Endothelial cell of umbilical vein (primary cell): Measurements from ENCODE around the gene CASKIN2. TPM values are rescaled to one million over a fixed set of nuclear protein-coding genes. Genes with fewer than 3 reads are reported as not detected.
"Not testable (repeated sequence)": the region's sequence is repeated elsewhere in the genome, so short reads cannot be mapped to it uniquely, and the experiment has no call there.

Experiments
- BruUV-seq: library from RNA; stranded (reverse); fragments of 400-500 nt; replicated peaks from 2 replicates; lab custom pipeline; 2021; lab: Mats Ljungman, UMichigan
- CTCF ChIA-PET: fragments of 300-600, 350-600 bp; sonication (Branson Sonifier 250); formaldehyde crosslinking; loops from one replicate; lab custom pipeline; 2021; ENCODE audit warnings: antibody characterized with exemption, inconsistent platforms; lab: Charles Lee
- POLR2A ChIA-PET: fragments of 300-600, 350-600 bp; sonication (Branson Sonifier 250); formaldehyde crosslinking; loops from one replicate; lab custom pipeline; 2021; ENCODE audit warnings: antibody characterized with exemption, inconsistent platforms; lab: Charles Lee
- DNase-seq: peaks from one replicate; pipeline ENCODE4 v3.0.0-alpha.2; 2011; ENCODE audit warnings: low read depth, low spot score
- FAIRE-seq: peaks from 2 replicates; lab custom pipeline; 2011; peaks lifted over from hg19 to GRCh38; lab: Jason Lieb, UNC
- H2AFZ ChIP-seq: 2 replicates; pipeline ENCODE4 v1.6.0; 2012; ENCODE audit warnings: low read depth, low read length, control low read depth, inconsistent platforms
- H3K27ac ChIP-seq: 2 replicates; pipeline ENCODE4 v1.5.1; 2011; ENCODE audit warnings: low read depth, mild to moderate bottlenecking, control low read depth, low read length, moderate library complexity; ENCODE audit not compliant: insufficient read depth
- H3K27me3 ChIP-seq, 2 experiments: 2 replicates each; pipeline versions ENCODE4 v1.6.0 to v1.6.1; 2011; ENCODE audit warnings: low read length in 2 of 2, mixed read lengths in 1 of 2; ENCODE audit not compliant: control insufficient read depth in 2 of 2, insufficient read depth in 2 of 2
- H3K36me3 ChIP-seq, 2 experiments: 2 replicates in 1 of 2; 3 replicates in 1 of 2; pipeline ENCODE4 v1.5.1; 2011; ENCODE audit warnings: low read length in 2 of 2, mild to moderate bottlenecking in 1 of 2, moderate library complexity in 1 of 2; ENCODE audit not compliant: control insufficient read depth in 2 of 2, insufficient read depth in 2 of 2; ENCODE audit errors: extremely low read depth in 1 of 2
- H3K4me1 ChIP-seq: 3 replicates; pipeline ENCODE4 v1.5.1; 2011; ENCODE audit warnings: mild to moderate bottlenecking, low read length; ENCODE audit not compliant: control insufficient read depth, insufficient read depth; ENCODE audit errors: extremely low read depth
- H3K4me2 ChIP-seq: 2 replicates; pipeline ENCODE4 v1.6.1; 2011; ENCODE audit warnings: low read length, control low read depth, mixed read lengths; ENCODE audit not compliant: insufficient read depth
- H3K4me3 ChIP-seq, 3 experiments: fragments of 200-600 bp in 1 of 3; sonication (generic), shearing (Covaris generic) in 1 of 3; replicated peaks in 1 of 3; 2 replicates each; pipeline ENCODE4 v1.5.1; 2011 to 2016; ENCODE audit warnings: control low read depth in 3 of 3, low read length in 3 of 3, mild to moderate bottlenecking in 2 of 3, inconsistent platforms in 1 of 3, low read depth in 1 of 3, moderate library complexity in 1 of 3; ENCODE audit not compliant: insufficient read depth in 1 of 3
- H3K79me2 ChIP-seq: 2 replicates; pipeline ENCODE4 v1.6.0; 2012; ENCODE audit warnings: low read length, inconsistent platforms; ENCODE audit not compliant: control insufficient read depth, insufficient read depth
- H3K9ac ChIP-seq: replicated peaks from 2 replicates; pipeline ENCODE3; 2011; ENCODE audit warnings: low read length, control low read depth; ENCODE audit not compliant: insufficient read depth; ENCODE audit errors: extremely low read depth
- H3K9me1 ChIP-seq: replicated peaks from 3 replicates; pipeline ENCODE4 v1.6.0; 2011; ENCODE audit warnings: mild to moderate bottlenecking, low read length; ENCODE audit not compliant: control insufficient read depth, insufficient read depth; ENCODE audit errors: extremely low read depth
- H3K9me3 ChIP-seq: replicated peaks from 2 replicates; pipeline ENCODE4 v1.5.1; 2012; ENCODE audit warnings: low read length, inconsistent platforms; ENCODE audit not compliant: control insufficient read depth, insufficient read depth
- H4K20me1 ChIP-seq: replicated peaks from 2 replicates; pipeline ENCODE3; 2011; ENCODE audit warnings: mild to moderate bottlenecking, low read length; ENCODE audit not compliant: control insufficient read depth, insufficient read depth; ENCODE audit errors: extremely low read depth
- EZH2 ChIP-seq: IDR thresholded peaks from 2 replicates; pipeline ENCODE4 v1.6.1; 2012; ENCODE audit warnings: borderline replicate concordance, low read depth, mild to moderate bottlenecking, moderate library complexity, low read length, inconsistent platforms; ENCODE audit not compliant: severe bottlenecking
- FOS ChIP-seq: IDR thresholded peaks from 2 replicates; pipeline ENCODE4 v1.6.1; 2011; ENCODE audit warnings: mild to moderate bottlenecking, low read length, moderate library complexity, borderline replicate concordance; ENCODE audit not compliant: insufficient read depth
- GATA2 ChIP-seq: IDR thresholded peaks from 2 replicates; pipeline ENCODE4 v1.7.0; 2011; ENCODE audit warnings: low read depth, mild to moderate bottlenecking, moderate library complexity, mixed read lengths, low read length; ENCODE audit not compliant: insufficient read length, insufficient read depth
- JUN ChIP-seq: IDR thresholded peaks from 2 replicates; pipeline ENCODE4 v1.6.1; 2011; ENCODE audit warnings: borderline replicate concordance, low read depth; ENCODE audit not compliant: insufficient read length, insufficient read depth
- MYC ChIP-seq: IDR thresholded peaks from one replicate; pipeline ENCODE4 v1.6.1; 2011; ENCODE audit warnings: mild to moderate bottlenecking, low read depth, low read length
- POLR2A ChIP-seq: IDR thresholded peaks from 2 replicates; pipeline ENCODE4 v1.6.1; 2012; ENCODE audit warnings: low read depth, mild to moderate bottlenecking, control low read depth, low read length
- POLR2AphosphoS5 ChIP-seq: IDR thresholded peaks from 2 replicates; pipeline ENCODE4 v1.6.1; 2012; ENCODE audit warnings: low read depth, mild to moderate bottlenecking, control low read depth, low read length, moderate library complexity; ENCODE audit not compliant: insufficient read depth
- dilution Hi-C: fragments of 300-500 bp; cut with MboI; formaldehyde crosslinking; loops from one replicate; pipeline ENCODE4 v1.15.0; 2019; ENCODE audit warnings: low sequenced_read_pairs; ENCODE audit not compliant: extremely low pct_ligation_motif_present
- intact Hi-C: fragments of 100-400 bp; cut with micrococcal nuclease; formaldehyde crosslinking; loops from one replicate; pipeline ENCODE4 v1.10.0; 2022
- polyA plus RNA-seq, 4 experiments: library from polyadenylated mRNA; depleted of rRNA in 3 of 4; stranded (reverse) in 3 of 4; unstranded in 1 of 4; fragments of >200 nt; gene quantifications; 2 replicates each; pipeline versions ENCODE4 v1.2.1 to v1.2.3, GENCODE V29; 2011 to 2012; ENCODE audit warnings: missing spikeins in 1 of 4
- total RNA-seq: library from RNA; stranded (reverse); gene quantifications from 2 replicates; pipeline ENCODE4 v1.2.3, GENCODE V29; 2021
- TF ChIP-seq, protein P1 (sequence below), 2 donors: IDR thresholded peaks; 1 replicate in 1 of 2; 2 replicates in 1 of 2; pipeline ENCODE4 v1.5.1; 2011; ENCODE audit warnings: low read length in 2 of 2, mild to moderate bottlenecking in 2 of 2, moderate library complexity in 2 of 2, control low read depth in 1 of 2, inconsistent platforms in 1 of 2, low read depth in 1 of 2; ENCODE audit not compliant: insufficient read depth in 1 of 2; ENCODE audit errors: extremely low read depth in 1 of 2
- TF ChIP-seq, protein P2 (sequence below): IDR thresholded peaks from 2 replicates; pipeline ENCODE4 v1.6.1; 2011; ENCODE audit not compliant: insufficient read depth, insufficient read length

CASKIN2 gene
- total and polyA plus RNA-seq, 2 donors (not counting 3 experiments of a cell fraction or from before 2014, with no cell fraction given), result 13.0 to 37.6 TPM

DNA sequence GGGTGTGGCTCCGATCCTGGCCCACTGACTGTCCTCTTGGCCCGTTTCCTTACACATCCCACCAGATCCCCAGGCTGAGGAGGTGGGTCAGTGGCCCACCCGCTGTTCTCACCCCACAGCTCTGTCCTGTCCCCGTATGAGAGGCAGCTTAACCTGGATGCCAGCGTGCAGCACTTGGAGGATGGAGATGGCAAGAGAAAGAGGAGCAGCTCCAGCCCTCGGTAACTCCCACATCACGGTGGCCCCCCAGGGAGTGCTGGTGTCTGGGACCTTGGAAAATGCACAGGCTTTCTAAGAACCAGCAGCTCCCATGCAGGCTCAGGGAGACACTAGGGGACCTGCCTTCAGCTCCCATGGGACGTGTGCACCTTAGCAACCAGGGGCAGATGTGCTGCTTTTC lies 6.0 kb upstream of the CASKIN2 start:
- H4K20me1 ChIP-seq, result no peaks in the 10 kb centered on the region
- TF ChIP-seq POLR2A (no peak), FOS (no peak), JUN (no peak), POLR2AphosphoS5 (no peak), EZH2 (no peak), GATA2 (no peak), MYC (no peak)
- TF ChIP-seq, protein P1, sequence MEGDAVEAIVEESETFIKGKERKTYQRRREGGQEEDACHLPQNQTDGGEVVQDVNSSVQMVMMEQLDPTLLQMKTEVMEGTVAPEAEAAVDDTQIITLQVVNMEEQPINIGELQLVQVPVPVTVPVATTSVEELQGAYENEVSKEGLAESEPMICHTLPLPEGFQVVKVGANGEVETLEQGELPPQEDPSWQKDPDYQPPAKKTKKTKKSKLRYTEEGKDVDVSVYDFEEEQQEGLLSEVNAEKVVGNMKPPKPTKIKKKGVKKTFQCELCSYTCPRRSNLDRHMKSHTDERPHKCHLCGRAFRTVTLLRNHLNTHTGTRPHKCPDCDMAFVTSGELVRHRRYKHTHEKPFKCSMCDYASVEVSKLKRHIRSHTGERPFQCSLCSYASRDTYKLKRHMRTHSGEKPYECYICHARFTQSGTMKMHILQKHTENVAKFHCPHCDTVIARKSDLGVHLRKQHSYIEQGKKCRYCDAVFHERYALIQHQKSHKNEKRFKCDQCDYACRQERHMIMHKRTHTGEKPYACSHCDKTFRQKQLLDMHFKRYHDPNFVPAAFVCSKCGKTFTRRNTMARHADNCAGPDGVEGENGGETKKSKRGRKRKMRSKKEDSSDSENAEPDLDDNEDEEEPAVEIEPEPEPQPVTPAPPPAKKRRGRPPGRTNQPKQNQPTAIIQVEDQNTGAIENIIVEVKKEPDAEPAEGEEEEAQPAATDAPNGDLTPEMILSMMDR (IDR thresholded peaks at IDR 0.05; ENCODE audit: extremely low read depth in 1 of 2, insufficient read depth in 1 of 2, low read depth in 1 of 2, low read length in 2 of 2), result no peak
- TF ChIP-seq, protein P2, sequence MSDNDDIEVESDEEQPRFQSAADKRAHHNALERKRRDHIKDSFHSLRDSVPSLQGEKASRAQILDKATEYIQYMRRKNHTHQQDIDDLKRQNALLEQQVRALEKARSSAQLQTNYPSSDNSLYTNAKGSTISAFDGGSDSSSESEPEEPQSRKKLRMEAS, result no peak
- H3K9me1 ChIP-seq, result no peaks in the 10 kb centered on the region
- ChIA-PET CTCF (no interaction called here), POLR2A (no interaction called here)
- peaks cover 11% of the 10 kb centered on the region for H3K4me1 ChIP-seq
- no peak overlapping the region for H3K27ac ChIP-seq
- H2AFZ ChIP-seq, result no peak overlapping the region
- H3K9me3 ChIP-seq, result no peaks in the 10 kb centered on the region
- peaks cover 0 to 2% of the 10 kb centered on the region in 2 experiments for H3K36me3 ChIP-seq
- intact Hi-C loops (no loop called here), dilution Hi-C loops (no loop called here)
- H3K79me2 ChIP-seq, result no peaks in the 10 kb centered on the region
- no peak overlapping the region for H3K9ac ChIP-seq
- no TSS peak for BruUV-seq
- H3K4me3 ChIP-seq, result no peak overlapping the region
- FAIRE-seq, result no peak
- H3K27me3 ChIP-seq, result no peaks in the 10 kb centered on the region
- H3K4me2 ChIP-seq, result no peak overlapping the region
- DNase-seq, result no peak

DNA sequence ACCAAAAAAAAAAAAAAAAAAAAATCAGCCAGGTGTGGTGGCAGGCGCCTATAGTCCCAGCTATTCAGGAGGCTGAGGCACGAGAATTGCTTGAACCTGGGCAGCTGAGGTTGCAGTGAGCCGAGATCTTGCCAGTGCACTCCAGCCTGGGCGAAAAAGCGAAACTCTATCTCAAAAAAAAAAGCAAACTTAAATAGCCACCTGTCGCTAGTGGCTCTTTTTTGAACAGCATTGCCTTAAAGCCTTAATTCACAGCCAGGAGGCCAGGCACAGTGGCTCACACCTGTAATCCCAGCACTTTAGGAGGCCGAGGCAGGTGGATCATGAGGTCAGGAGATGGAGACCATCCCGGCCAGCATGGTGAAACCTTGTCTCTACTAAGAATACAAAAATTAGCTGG lies 5.1 kb upstream of the CASKIN2 start:
- H3K27ac ChIP-seq, dilution Hi-C loops, POLR2A ChIA-PET, H3K9me1 ChIP-seq, H3K79me2 ChIP-seq, H3K27me3 ChIP-seq, intact Hi-C loops, CTCF ChIA-PET, H2AFZ ChIP-seq, DNase-seq, H3K4me2 ChIP-seq, H3K36me3 ChIP-seq, H4K20me1 ChIP-seq, H3K4me1 ChIP-seq, H3K9me3 ChIP-seq, H3K4me3 ChIP-seq, FAIRE-seq, BruUV-seq, H3K9ac ChIP-seq: not testable (repeated sequence)
